AG09309 (cell line): Measurements from ENCODE around the gene COA7.
"Not testable (repeated sequence)": the region's sequence is repeated elsewhere in the genome, so short reads cannot be mapped to it uniquely, and the experiment has no call there.

ENCODE experiments used
- DNase-seq: peaks from one replicate; pipeline ENCODE4 v3.0.0-alpha.2; 2010; ENCODE audit warnings: low read depth
- H3K4me3 ChIP-seq: 2 replicates; pipeline ENCODE4 v1.5.1; 2011; ENCODE audit warnings: mild to moderate bottlenecking, low read depth, low read length, moderate library complexity; ENCODE audit not compliant: control insufficient read depth
- CTCF ChIP-seq: IDR thresholded peaks from 2 replicates; pipeline ENCODE4 v1.5.1; 2011; ENCODE audit warnings: mild to moderate bottlenecking, low read depth, low read length, inconsistent platforms; ENCODE audit not compliant: insufficient read depth, control insufficient read depth; ENCODE audit errors: missing control alignments

COA7 gene

GRCh38 chr1:52723260-52723659, 25.1 kb upstream of the COA7 start:
- no peak overlapping the region for H3K4me3 ChIP-seq
- TF ChIP-seq CTCF = no peak
- DNase-seq = no peak

- not testable (repeated sequence) for H3K4me3 ChIP-seq, DNase-seq
These were observed 17.1 kb upstream of the COA7 start for GRCh38 chr1:52715296-52715695.

- H3K4me3 ChIP-seq = no peak overlapping the region
- no peak for DNase-seq
- TF ChIP-seq CTCF = no peak
These were observed 15.4 kb upstream of the COA7 start for GRCh38 chr1:52713590-52713989.

- TF ChIP-seq CTCF = no peak
- DNase-seq = no peak
- H3K4me3 ChIP-seq = no peak overlapping the region
These were observed 10.9 kb upstream of the COA7 start for GRCh38 chr1:52709016-52709415.

GRCh38 chr1:52707927-52708655, 9.9 kb upstream of the COA7 start:
- H3K4me3 ChIP-seq = no peak overlapping the region
- no peak for DNase-seq
- TF ChIP-seq CTCF = no peak

- H3K4me3 ChIP-seq = no peak overlapping the region
- no peak for TF ChIP-seq CTCF
- no peak for DNase-seq
These were observed 9.1 kb upstream of the COA7 start for GRCh38 chr1:52706941-52707926.

- no peak for TF ChIP-seq CTCF
- DNase-seq = no peak
- H3K4me3 ChIP-seq = no peak overlapping the region
These were observed 8.1 kb upstream of the COA7 start for GRCh38 chr1:52706136-52706670.
